ENCODE measurements around the gene PCDHGA11. TPM values are rescaled to one million over a fixed set of nuclear protein-coding genes. Genes with fewer than 3 reads are reported as not detected.
A peak's percentile ranks its signal among the peaks of the same experiment; 100 is the strongest.
"Not testable (repeated sequence)": the region's sequence is repeated elsewhere in the genome, so short reads cannot be mapped to it uniquely, and the experiment has no call there.

PCDHGA11 gene
- total and polyA plus RNA-seq, 9 donors = 1.9 to 5.2 (median 3.3) TPM

GRCh38 chr5:141398608-141399007 lies 22.2 kb upstream of the PCDHGA11 start:
- DNase-seq = no peak
- no peaks in the 10 kb centered on the region for H3K4me1 ChIP-seq (ENCODE audit: control insufficient read depth, insufficient read depth, low read length)
- no peak overlapping the region for H3K27ac ChIP-seq (ENCODE audit: low read length)
- H3K9me3 ChIP-seq (replicated peaks; ENCODE audit: control insufficient read depth, low read depth, low read length) = peaks cover 75% of the 10 kb centered on the region
- H3K4me3 ChIP-seq (ENCODE audit: low read length) = no peak overlapping the region
- WGBS (ENCODE audit: insufficient coverage) = 24% methylated on average over 13 of the region's 15 CpGs
- H3K27me3 ChIP-seq (ENCODE audit: control insufficient read depth, insufficient read depth, low read length) = peaks cover 17% of the 10 kb centered on the region
- H3K36me3 ChIP-seq (ENCODE audit: control insufficient read depth, insufficient read depth, low read length) = no peaks in the 10 kb centered on the region

- no peaks in the 10 kb centered on the region for H3K36me3 ChIP-seq (ENCODE audit: control insufficient read depth, insufficient read depth, low read length)
- no peaks in the 10 kb centered on the region for H3K4me1 ChIP-seq (ENCODE audit: control insufficient read depth, insufficient read depth, low read length)
- H3K9me3 ChIP-seq (replicated peaks; ENCODE audit: control insufficient read depth, low read depth, low read length) = peaks cover 76% of the 10 kb centered on the region
- peaks cover 17% of the 10 kb centered on the region for H3K27me3 ChIP-seq (ENCODE audit: control insufficient read depth, insufficient read depth, low read length)
- 26% methylated on average over 61 of the region's 61 CpGs for WGBS (ENCODE audit: insufficient coverage)
- H3K27ac ChIP-seq (ENCODE audit: low read length) = no peak overlapping the region
- no peak overlapping the region for H3K4me3 ChIP-seq (ENCODE audit: low read length)
- no peak for DNase-seq
Measured at GRCh38 chr5:141399555-141400258, 21.1 kb upstream of the PCDHGA11 start.

- Histone ChIP-seq H3K9me3 (replicated peaks; ENCODE audit: control insufficient read depth, low read depth, low read length) (peaks cover 85% of the 10 kb centered on the region), H3K27ac (ENCODE audit: low read length) (no peak within 1 kb of the TSS), H3K27me3 (ENCODE audit: control insufficient read depth, insufficient read depth, low read length) (peaks cover 21% of the 10 kb centered on the region), H3K36me3 (ENCODE audit: control insufficient read depth, insufficient read depth, low read length) (no peaks in the 10 kb centered on the region), H3K4me3 (ENCODE audit: low read length) (peak within 1 kb of the TSS; percentile 31), H3K4me1 (ENCODE audit: control insufficient read depth, insufficient read depth, low read length) (no peaks in the 10 kb centered on the region)
- peak; percentile 28 for DNase-seq
- WGBS (ENCODE audit: insufficient coverage) = 12% methylated on average over 21 of the region's 27 CpGs
Measured at GRCh38 chr5:141402553-141403243, 18.2 kb upstream of the PCDHGA11 start, which contains the start of gene PCDHGA9. PCDHGA9 (plus strand) TSS chr5:141402778; CDS start chr5:141402953, 175 bp downstream.

- H3K9me3 ChIP-seq (replicated peaks; ENCODE audit: control insufficient read depth, low read depth, low read length) = peaks cover 89% of the 10 kb centered on the region
Measured at GRCh38 chr5:141403387-141403786, 17.5 kb upstream of the PCDHGA11 start.

GRCh38 chr5:141407790-141408505 lies 12.9 kb upstream of the PCDHGA11 start, which contains the start of gene PCDHGB6:
PCDHGB6 (plus strand) TSS chr5:141408021; CDS start chr5:141408203, 182 bp downstream.
- DNase-seq = peak; percentile 45
- 10% methylated on average over 19 of the region's 51 CpGs for WGBS (ENCODE audit: insufficient coverage)
- not testable (repeated sequence) for H3K27ac ChIP-seq (ENCODE audit: low read length); H3K36me3 ChIP-seq (ENCODE audit: control insufficient read depth, insufficient read depth, low read length); H3K4me1 ChIP-seq (ENCODE audit: control insufficient read depth, insufficient read depth, low read length)
- peak within 1 kb of the TSS; percentile 27 for H3K4me3 ChIP-seq (ENCODE audit: low read length)
- H3K27me3 ChIP-seq (ENCODE audit: control insufficient read depth, insufficient read depth, low read length) = peaks cover 21% of the 10 kb centered on the region
- H3K9me3 ChIP-seq (replicated peaks; ENCODE audit: control insufficient read depth, low read depth, low read length) = peaks cover 86% of the 10 kb centered on the region

More at GRCh38 chr5:141403387-141403786, 17.5 kb upstream of the PCDHGA11 start:
- no peak for DNase-seq
- Histone ChIP-seq H3K4me1 (ENCODE audit: control insufficient read depth, insufficient read depth, low read length) (no peaks in the 10 kb centered on the region), H3K36me3 (ENCODE audit: control insufficient read depth, insufficient read depth, low read length) (no peaks in the 10 kb centered on the region), H3K27ac (ENCODE audit: low read length) (no peak overlapping the region), H3K4me3 (ENCODE audit: low read length) (no peak overlapping the region), H3K27me3 (ENCODE audit: control insufficient read depth, insufficient read depth, low read length) (peaks cover 24% of the 10 kb centered on the region)
- WGBS (ENCODE audit: insufficient coverage) = 26% methylated on average over 20 of the region's 22 CpGs

GRCh38 chr5:141409598-141410306 lies 11.1 kb upstream of the PCDHGA11 start:
- no peak overlapping the region for H3K4me3 ChIP-seq (ENCODE audit: low read length)

GRCh38 chr5:141411575-141411974 lies 9.3 kb upstream of the PCDHGA11 start:
- Histone ChIP-seq H3K27me3 (ENCODE audit: control insufficient read depth, insufficient read depth, low read length) (peaks cover 24% of the 10 kb centered on the region), H3K4me3 (ENCODE audit: low read length) (no peak overlapping the region)
- no peak for DNase-seq

More at GRCh38 chr5:141409598-141410306, 11.1 kb upstream of the PCDHGA11 start:
- peaks cover 27% of the 10 kb centered on the region for H3K27me3 ChIP-seq (ENCODE audit: control insufficient read depth, insufficient read depth, low read length)
- WGBS (ENCODE audit: insufficient coverage) = 16% methylated on average over 64 of the region's 64 CpGs
- DNase-seq = no peak
- H3K36me3 ChIP-seq (ENCODE audit: control insufficient read depth, insufficient read depth, low read length) = no peaks in the 10 kb centered on the region
- no peak overlapping the region for H3K27ac ChIP-seq (ENCODE audit: low read length)
- no peaks in the 10 kb centered on the region for H3K4me1 ChIP-seq (ENCODE audit: control insufficient read depth, insufficient read depth, low read length)
- H3K9me3 ChIP-seq (replicated peaks; ENCODE audit: control insufficient read depth, low read depth, low read length) = peaks cover 87% of the 10 kb centered on the region

GRCh38 chr5:141412854-141413539 lies 7.9 kb upstream of the PCDHGA11 start, which contains the start of gene PCDHGA10:
PCDHGA10 (plus strand) TSS chr5:141412987; CDS start chr5:141413176, 189 bp downstream.
- DNase-seq = peak; percentile 38
- H3K27ac ChIP-seq (ENCODE audit: low read length) = no peak within 1 kb of the TSS
- peak within 1 kb of the TSS; percentile 19 for H3K4me3 ChIP-seq (ENCODE audit: low read length)
- peaks cover 21% of the 10 kb centered on the region for H3K27me3 ChIP-seq (ENCODE audit: control insufficient read depth, insufficient read depth, low read length)
- H3K4me1 ChIP-seq (ENCODE audit: control insufficient read depth, insufficient read depth, low read length) = peaks cover 2% of the 10 kb centered on the region
- WGBS (ENCODE audit: insufficient coverage) = 12% methylated on average over 23 of the region's 31 CpGs
- no peaks in the 10 kb centered on the region for H3K36me3 ChIP-seq (ENCODE audit: control insufficient read depth, insufficient read depth, low read length)
- peaks cover 76% of the 10 kb centered on the region for H3K9me3 ChIP-seq (replicated peaks; ENCODE audit: control insufficient read depth, low read depth, low read length)

More at GRCh38 chr5:141411575-141411974, 9.3 kb upstream of the PCDHGA11 start:
- H3K4me1 ChIP-seq (ENCODE audit: control insufficient read depth, insufficient read depth, low read length) = no peaks in the 10 kb centered on the region
- no peak overlapping the region for H3K27ac ChIP-seq (ENCODE audit: low read length)
- WGBS (ENCODE audit: insufficient coverage) = 46% methylated on average over 3 of the region's 3 CpGs
- no peaks in the 10 kb centered on the region for H3K36me3 ChIP-seq (ENCODE audit: control insufficient read depth, insufficient read depth, low read length)
- H3K9me3 ChIP-seq (replicated peaks; ENCODE audit: control insufficient read depth, low read depth, low read length) = peaks cover 82% of the 10 kb centered on the region

GRCh38 chr5:141413540-141414069 lies 7.2 kb upstream of the PCDHGA11 start:
- H3K27me3 ChIP-seq (ENCODE audit: control insufficient read depth, insufficient read depth, low read length) = peaks cover 18% of the 10 kb centered on the region
- no peak overlapping the region for H3K27ac ChIP-seq (ENCODE audit: low read length)
- peaks cover 76% of the 10 kb centered on the region for H3K9me3 ChIP-seq (replicated peaks; ENCODE audit: control insufficient read depth, low read depth, low read length)
- H3K4me1 ChIP-seq (ENCODE audit: control insufficient read depth, insufficient read depth, low read length) = peaks cover 2% of the 10 kb centered on the region
- DNase-seq = no peak
- H3K4me3 ChIP-seq (ENCODE audit: low read length) = peak overlapping the region; percentile 19
- WGBS (ENCODE audit: insufficient coverage) = 13% methylated on average over 20 of the region's 25 CpGs
- no peaks in the 10 kb centered on the region for H3K36me3 ChIP-seq (ENCODE audit: control insufficient read depth, insufficient read depth, low read length)
